ENCODE results near the gene CDK5RAP2. TPM values are rescaled to one million over a fixed set of nuclear protein-coding genes. Genes with fewer than 3 reads are reported as not detected.

CDK5RAP2 gene
- total RNA-seq, 1 experiment from 2014 or later = 56.4 TPM

DNA sequence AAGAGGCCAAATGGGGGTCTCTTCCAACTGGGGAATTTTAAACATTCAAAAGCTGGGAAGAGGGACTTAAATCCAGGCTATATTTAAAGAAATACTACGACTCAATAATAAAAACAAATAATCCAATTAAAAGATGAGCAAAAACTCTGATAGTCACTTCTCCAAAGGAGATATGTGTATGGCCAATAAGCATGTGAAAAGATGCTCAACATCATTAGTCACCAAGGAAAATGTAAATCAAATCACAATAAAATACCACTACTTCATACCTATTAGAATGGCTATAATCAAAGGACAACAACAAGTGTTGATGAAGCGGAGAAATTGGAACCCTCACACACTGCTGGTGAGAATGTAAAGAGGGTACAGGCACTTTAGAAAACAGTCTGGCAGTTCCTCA, 130.4 kb downstream of the CDK5RAP2 start:
- Histone ChIP-seq H2BK120ac (ENCODE audit: low read depth, low read length, poor library complexity, severe bottlenecking) (no peak overlapping the region), H3K9me3 (ENCODE audit: control insufficient read depth, low read depth, low read length) (no peaks in the 10 kb centered on the region), H4K5ac (ENCODE audit: insufficient read length, low read depth, low read length) (no peak overlapping the region), H3K14ac (ENCODE audit: insufficient read depth, low read length) (no peak overlapping the region), H3K4ac (ENCODE audit: low read depth, low read length) (no peak overlapping the region), H2AFZ (ENCODE audit: low read length) (no peak overlapping the region), H2BK12ac (ENCODE audit: insufficient read length, low read depth, low read length) (no peak overlapping the region), H3K18ac (ENCODE audit: insufficient read length, low read depth, low read length) (no peak overlapping the region), H4K8ac (replicated peaks; ENCODE audit: insufficient read length, low read depth, low read length) (no peak overlapping the region), H4K91ac (ENCODE audit: insufficient read length, low read depth, low read length) (no peak overlapping the region), H2BK15ac (ENCODE audit: low read depth, low read length) (no peak overlapping the region), H3K23ac (ENCODE audit: insufficient read length, low read depth, low read length) (no peak overlapping the region), H2BK5ac (ENCODE audit: insufficient read length, low read length) (no peak overlapping the region), H2AK5ac (ENCODE audit: insufficient read length, low read length) (no peak overlapping the region), H4K20me1 (ENCODE audit: control insufficient read depth, insufficient read depth, insufficient read length) (no peaks in the 10 kb centered on the region), H3K4me2 (ENCODE audit: insufficient read depth, insufficient read length, low read length) (no peak overlapping the region), H3K79me2 (ENCODE audit: insufficient read depth, low read length) (no peaks in the 10 kb centered on the region), H3K79me1 (ENCODE audit: insufficient read depth, low read depth, low read length, poor library complexity, severe bottlenecking) (no peaks in the 10 kb centered on the region), H3K56ac (ENCODE audit: insufficient read length, low read depth, low read length) (no peak overlapping the region), H2BK20ac (ENCODE audit: low read depth, low read length, poor library complexity, severe bottlenecking) (no peak overlapping the region), H3K27ac (ENCODE audit: insufficient read length, low read depth, low read length) (no peak overlapping the region), H3K23me2 (ENCODE audit: insufficient read length, low read depth, low read length, poor library complexity, severe bottlenecking) (no peaks in the 10 kb centered on the region), H3K4me1 (ENCODE audit: insufficient read depth, low read length) (no peaks in the 10 kb centered on the region), H3K9ac (ENCODE audit: extremely low read depth, insufficient read length, low read length) (no peak overlapping the region), H3T11ph (ENCODE audit: low read length) (no peak overlapping the region), H3K27me3 (ENCODE audit: insufficient read depth, low read length) (no peaks in the 10 kb centered on the region)
- Mint-ChIP-seq H3K27ac (no peak overlapping the region), H3K27me3 (ENCODE audit: low read depth) (no peaks in the 10 kb centered on the region), H3K4me3 (no peak overlapping the region), H3K9me3 (no peaks in the 10 kb centered on the region), H3K4me1 (no peaks in the 10 kb centered on the region), H3K36me3 (ENCODE audit: insufficient read depth in 1 of 3, low read depth in 3 of 3) (peaks cover 12 to 36% (median 22%) of the 10 kb centered on the region in 3 experiments; a peak in 6 of 7 replicates)
- WGBS (ENCODE audit: extremely low coverage, insufficient read length, low lambda C conversion rate) = no CpG with 5 or more reads among the region's 2 CpGs
- DNase-seq = no peak
- TF ChIP-seq, protein P1, sequence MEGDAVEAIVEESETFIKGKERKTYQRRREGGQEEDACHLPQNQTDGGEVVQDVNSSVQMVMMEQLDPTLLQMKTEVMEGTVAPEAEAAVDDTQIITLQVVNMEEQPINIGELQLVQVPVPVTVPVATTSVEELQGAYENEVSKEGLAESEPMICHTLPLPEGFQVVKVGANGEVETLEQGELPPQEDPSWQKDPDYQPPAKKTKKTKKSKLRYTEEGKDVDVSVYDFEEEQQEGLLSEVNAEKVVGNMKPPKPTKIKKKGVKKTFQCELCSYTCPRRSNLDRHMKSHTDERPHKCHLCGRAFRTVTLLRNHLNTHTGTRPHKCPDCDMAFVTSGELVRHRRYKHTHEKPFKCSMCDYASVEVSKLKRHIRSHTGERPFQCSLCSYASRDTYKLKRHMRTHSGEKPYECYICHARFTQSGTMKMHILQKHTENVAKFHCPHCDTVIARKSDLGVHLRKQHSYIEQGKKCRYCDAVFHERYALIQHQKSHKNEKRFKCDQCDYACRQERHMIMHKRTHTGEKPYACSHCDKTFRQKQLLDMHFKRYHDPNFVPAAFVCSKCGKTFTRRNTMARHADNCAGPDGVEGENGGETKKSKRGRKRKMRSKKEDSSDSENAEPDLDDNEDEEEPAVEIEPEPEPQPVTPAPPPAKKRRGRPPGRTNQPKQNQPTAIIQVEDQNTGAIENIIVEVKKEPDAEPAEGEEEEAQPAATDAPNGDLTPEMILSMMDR (conservative IDR thresholded peaks at IDR 0.05) = no peak

Data from H9 (cell line).